ENCODE measurements around the gene DIDO1.

- TF ChIP-seq CTCF (IDR thresholded peaks at IDR 0.05 in 4 of 5, conservative IDR thresholded peaks at IDR 0.05 in 1 of 5) (no peak), POLR2A (IDR thresholded peaks at IDR 0.05) (no peak)
These were observed 49.8 kb downstream of the DIDO1 start for GRCh38 chr20:62876501-62876901.

Measured in gastrocnemius medialis (tissue), 4 donors.